ENCODE data around the gene DCUN1D4. TPM values are rescaled to one million over a fixed set of nuclear protein-coding genes. Genes with fewer than 3 reads are reported as not detected.

DCUN1D4 gene
- total RNA-seq, 1 donor from 2014 or later: 29.1 TPM

DNA sequence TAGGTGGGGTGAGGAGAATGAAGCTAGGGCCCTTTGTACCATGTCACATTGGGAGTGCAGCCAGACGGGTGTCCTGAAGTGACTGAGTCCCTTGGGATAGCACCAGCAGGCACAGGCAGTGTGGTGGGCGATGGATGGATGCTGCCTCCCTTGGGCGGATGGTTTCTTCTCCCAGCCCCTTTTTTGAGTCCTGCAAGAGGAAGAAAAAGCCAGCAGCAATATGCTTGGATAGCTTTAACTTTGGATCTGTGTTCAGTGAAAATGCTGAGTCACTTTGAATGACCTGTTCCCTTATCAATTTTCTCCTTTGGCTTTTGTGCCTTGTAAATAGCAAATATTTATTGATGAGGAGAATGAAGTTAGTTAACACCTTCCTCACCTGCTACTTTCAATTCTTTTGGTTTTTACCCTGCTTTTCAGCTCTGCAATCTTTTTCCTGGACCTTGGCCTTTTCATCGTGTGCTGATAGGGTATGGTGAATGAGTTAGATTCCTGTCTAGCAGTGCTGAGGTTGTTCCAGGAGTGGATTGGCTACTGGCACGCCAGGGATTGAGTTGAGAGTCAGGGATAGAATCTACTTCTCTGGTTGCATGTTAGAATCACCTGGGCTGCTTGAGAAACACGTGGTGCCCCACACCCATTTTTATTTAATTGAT, 10.2 kb downstream of the DCUN1D4 start:
- intact Hi-C loops (cut with micrococcal nuclease): no loop called here

DNA sequence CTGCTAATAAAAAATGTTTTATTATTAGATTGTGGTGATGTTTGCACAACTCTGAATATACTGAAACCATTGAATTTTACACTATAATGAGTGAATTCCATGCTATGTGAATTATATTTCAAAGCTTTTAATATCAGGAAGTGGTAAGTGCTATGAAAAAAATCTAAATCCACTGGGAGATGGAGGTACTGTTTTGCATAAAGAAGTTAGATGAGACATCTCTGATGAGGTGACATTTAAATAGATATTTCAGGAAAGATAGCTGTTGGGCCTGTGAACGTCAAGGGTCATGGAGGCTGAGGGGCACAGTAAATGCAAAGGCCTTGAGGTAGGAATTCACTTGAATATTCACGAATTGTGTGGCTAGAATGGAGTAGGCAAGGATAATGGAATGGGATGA, 12.3 kb downstream of the DCUN1D4 start:
- intact Hi-C loops (cut with micrococcal nuclease): no loop called here

DNA sequence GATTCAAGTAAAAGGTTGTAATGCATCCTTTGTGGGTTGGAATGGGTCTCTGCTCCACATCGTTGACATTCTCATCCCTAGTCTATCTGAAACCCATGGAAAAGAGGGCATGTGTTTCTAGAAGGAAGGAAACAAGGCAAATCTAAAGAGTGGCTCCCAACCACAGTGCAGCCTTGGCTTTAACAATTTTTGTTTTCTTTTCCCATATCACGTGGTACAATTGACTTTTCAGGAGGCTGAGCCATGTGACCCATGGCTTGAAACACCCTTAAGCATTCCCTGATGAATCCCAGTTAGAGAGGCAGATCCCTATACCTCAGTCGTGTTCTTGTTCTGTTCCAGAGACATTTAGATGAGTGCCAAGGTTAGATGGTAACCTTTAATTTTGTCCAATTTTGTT, 12.8 kb downstream of the DCUN1D4 start:
- intact Hi-C loops (cut with micrococcal nuclease): no loop called here

DNA sequence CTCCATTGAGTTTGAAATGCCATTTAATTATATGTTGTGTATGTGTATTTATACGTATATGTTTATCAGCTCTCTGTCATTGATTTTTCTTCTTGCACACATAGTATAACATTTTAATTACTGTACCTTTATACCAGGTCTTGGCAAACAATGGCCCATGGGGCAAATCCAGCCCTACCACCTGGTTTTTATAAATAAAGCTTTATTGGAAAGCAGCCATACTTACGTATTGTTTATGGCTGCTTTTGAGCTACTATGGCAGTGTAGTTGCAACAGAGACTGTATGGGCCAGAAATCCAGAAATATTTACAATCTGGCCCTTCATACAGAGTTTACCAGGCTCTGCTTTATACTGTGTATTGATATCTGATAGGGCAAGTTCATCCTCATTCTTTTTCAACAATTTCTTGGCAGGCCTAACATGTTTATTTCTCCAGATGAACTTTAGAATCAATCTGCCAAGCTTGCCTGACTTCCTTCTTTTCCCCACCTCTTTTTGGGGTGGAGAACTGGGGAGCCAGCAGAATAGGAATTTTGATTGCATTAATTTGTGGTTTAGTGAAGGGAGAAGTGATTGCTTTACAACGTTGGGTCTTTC, 15.8 kb downstream of the DCUN1D4 start:
- intact Hi-C loops (cut with micrococcal nuclease): loop anchor here (2.0 kb wide), 1 partner anchor 22 kb away; no protein-coding TSS in a partner anchor

DNA sequence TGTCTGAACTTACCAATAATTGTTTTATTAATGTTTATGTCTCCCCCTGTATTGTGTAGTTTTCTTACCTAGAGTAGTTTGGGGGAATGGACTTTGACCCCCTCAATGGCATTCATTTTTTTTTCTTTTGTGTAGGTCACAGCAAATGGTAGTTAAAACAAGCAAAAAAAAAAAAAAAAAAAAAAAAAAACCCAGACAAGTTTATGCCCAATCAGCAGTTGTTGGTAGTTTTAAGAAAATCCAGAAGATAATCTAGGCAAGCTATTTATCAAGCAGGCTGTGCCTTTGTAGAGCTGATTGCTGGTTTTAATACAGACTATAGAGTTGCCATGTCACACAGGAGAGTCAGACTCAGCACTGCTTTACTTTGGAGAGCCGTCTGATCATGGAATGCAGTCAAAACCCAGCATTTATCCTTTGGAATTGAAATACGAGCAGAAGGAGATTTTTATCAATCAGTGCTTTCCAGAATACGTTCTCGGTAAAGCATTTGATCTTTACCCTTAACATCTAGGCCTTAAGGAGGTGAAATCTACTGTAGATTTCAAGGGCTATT, 16.6 kb downstream of the DCUN1D4 start:
- intact Hi-C loops (cut with micrococcal nuclease): loop anchor here (2.0 kb wide), 1 partner anchor 21 kb away; no protein-coding TSS in a partner anchor

DNA sequence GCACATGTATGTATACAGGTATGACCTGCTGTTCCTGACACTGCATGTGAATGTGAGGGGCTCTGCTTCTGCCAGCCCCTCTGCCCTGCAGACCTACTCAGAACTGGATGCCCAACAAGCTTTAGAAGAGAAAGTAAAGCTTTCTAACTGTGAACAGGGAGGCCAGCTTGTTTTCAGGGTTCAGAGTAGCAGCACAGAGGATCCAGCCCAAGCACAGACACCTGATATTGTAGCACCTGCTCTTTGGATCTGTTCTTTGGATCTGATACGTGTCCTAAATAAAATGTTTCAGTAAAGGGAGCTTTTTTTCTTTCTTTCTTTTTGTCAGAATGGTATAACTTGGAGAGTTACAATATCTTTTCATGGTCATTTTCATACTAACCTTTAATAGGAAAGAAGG, 19.2 kb downstream of the DCUN1D4 start:
- intact Hi-C loops (cut with micrococcal nuclease): no loop called here

DNA sequence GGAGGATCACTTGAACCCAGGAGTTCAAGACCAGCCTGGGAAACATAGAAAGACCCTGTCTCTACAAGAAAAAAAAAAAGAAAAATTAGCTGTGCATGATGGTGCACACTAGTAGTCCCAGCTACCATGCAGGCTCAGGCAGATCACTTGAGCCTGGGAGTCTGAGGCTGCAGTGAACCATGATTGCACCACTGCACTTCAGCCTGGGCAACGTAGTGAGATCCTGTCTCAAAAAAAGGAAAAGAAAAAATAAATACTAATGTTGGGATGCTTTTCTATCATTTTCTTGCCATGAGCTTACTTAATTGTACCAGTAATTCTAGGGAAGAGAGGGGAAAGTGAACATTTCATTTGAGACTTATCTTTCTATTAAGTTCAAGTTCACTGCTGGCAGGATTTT, 19.8 kb downstream of the DCUN1D4 start:
- intact Hi-C loops (cut with micrococcal nuclease): no loop called here

DNA sequence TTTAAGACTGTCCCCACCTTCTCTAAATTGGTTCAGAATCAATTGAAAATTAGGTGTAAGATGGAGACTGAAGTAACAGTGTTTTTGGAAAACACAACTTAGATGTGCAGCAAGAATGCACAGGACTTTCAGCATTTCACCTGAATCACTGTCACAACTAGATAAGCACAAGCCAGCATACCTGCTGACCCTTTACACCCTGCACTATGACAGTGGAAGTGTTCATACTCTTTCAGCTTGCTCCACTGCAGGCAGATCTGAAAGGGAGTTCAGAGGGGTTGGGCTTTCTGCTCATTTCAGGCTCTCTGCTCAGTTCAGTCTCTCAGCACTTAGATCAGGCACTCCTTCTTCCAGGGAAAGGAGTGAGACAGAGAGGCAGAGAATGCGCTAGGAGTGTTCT, 22.8 kb downstream of the DCUN1D4 start:
- intact Hi-C loops (cut with micrococcal nuclease): no loop called here

DNA sequence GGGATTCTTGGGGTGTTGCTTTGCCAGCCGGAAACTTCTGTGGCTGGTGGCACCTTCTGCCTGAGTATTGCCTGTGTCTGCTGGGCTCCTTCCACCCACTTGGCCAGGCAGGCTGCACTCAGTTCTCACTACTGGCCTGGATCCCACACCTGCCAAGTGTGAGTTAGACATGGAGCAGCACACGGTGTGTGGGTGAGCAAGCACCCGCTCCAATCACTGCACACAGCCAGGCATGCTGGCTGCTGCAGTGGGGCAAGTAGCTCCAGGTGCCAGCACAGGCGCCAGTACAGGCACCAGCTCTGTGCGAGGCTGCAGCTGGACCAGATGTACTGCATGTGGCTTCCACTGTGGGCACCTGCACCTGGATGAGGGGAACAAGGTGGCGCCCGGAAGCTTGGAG, 23.9 kb downstream of the DCUN1D4 start:
- intact Hi-C loops (cut with micrococcal nuclease): no loop called here

DNA sequence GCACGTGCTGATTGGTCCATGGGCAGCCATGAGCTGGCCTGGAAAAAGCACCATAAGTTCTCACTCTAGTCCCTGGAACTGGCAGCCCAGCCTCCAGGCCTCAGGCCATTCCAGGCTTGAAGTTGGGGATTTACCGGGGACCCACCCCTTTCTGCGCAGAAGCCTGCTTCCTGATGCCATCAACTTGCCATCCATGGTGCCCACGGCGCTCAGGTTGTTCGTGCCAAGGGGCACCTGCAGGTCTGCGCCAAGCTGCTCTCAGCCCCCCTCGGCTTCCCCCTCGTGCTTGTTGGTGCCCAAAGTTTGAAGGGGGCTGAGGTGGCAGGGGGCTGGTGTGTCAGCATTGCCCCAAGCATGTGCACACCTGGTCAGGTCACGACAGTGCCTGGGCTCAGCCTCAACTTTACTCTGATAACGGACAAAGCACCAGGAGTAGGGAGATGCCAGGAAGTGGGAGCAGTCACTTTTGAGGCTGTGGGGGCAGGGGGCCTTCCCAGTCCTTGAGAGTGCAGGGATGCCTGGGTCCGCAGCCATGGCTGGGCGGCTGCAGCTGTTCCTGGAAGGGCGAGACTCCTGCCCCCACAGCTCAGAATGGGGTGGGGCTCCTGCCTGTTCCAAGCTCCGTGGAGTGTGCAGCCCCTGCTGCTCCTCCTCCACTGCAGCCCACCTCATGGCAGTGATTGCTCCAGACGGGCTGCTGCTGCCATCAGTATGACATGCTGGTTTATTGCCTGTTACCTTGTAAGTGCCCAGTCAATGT, 24.9 kb downstream of the DCUN1D4 start:
- intact Hi-C loops (cut with micrococcal nuclease): no loop called here

DNA sequence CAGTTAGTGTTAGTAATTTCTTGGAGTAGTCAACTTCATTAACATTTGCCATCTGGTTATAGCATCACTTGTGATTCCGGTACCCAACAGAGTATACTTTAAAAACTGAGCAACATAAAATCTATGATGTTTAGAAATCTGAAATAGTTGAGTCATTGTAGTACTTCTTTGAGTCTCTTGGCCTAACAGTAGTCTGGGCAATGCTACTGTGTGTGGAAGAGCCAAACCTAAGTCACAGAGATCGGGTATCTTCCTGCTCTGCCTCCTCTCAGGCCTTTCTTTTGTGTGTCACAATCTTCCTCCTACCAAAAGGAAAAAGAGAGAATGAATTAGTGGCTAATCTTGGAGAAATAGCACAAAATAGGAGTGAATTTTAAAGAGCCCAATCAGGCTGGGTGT, 25.5 kb downstream of the DCUN1D4 start:
- intact Hi-C loops (cut with micrococcal nuclease): no loop called here

DNA sequence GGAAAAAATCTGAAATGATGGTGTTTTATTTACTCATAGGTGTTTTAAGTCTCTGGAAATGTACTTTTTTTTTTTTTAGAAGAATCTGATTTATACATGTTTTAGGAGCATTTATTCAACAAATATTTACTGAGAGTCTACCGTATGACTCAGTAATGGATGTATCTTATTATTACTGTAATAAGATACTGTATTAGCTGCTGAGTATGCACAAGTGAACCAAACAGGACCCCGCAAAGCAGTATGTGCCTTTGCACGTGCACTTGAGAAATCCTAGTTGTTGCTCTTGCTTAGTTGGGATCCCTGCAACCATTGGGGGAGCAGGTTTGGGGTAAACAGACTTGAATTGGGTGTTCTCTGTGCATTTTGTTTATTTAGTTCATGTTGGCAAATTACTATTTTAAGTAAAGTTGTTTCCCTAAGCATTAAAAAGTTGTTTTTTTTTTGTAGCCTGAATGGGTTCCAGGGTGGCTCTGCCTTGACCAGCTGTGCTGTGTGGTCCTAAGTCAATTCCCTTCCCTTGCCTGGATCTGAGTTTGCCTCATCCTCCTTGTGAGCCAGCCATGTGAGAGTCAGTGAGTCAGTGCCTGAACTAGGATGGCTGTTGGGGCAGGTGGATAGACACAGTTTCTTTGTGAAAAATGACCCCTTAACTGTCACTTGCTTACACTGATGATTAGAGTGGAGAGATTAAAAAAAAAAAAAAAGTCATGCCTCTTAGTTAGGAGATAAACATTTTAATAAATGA, 27.7 kb downstream of the DCUN1D4 start:
- intact Hi-C loops (cut with micrococcal nuclease): no loop called here

DNA sequence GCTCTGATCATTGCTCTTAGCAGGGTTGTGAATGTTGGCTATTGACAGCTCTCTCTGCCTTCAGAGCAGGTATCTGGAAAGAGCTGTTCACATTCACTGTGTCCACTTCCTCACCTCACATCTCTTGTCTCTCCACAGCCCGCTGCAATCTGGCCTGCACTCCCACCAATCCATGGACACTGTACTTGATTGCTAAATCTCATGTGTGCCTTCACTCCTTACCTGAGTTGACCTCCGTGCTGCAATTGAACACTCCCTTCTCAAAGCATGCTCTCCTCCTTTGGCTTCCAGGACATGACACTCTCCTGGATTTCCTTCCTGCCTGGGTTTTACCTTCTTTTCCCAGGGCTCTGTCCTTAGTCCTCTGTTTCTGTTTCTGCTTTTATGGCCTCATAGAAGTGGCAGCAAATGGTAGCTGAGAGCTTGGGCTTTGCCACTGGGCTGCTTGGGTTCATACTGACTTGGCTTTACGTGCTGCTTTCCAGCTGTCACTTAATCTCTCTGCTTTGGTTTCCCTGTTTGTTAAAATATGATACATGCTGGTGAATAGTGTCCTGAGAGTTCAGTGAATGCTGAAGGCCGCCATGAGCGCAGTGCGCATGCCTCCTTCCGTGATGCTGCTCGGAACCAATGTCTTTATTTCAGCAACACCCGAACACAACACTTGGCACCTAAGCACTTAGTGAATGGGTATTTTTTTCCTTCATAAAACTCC, 29.5 kb downstream of the DCUN1D4 start:
- intact Hi-C loops (cut with micrococcal nuclease): no loop called here

DNA sequence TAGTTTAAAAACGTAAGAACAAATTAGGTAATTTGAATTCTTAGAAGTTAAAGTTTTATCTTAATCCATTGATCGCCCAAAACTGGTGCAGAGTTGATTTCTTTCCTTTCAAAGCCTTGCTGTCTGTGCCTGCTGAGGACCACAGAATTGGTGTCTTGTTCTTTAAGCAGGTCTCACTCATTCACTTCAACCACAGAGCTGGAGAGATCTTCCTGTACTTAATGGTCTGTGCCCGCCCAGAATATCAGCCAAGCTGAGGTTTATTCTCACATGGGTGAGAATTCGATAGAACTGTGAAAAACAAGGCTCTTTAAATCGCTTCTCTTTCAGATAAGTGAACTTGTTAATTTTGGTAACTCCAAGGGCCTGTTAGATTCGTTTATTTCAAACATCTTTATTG, 31.6 kb downstream of the DCUN1D4 start:
- intact Hi-C loops (cut with micrococcal nuclease): no loop called here

DNA sequence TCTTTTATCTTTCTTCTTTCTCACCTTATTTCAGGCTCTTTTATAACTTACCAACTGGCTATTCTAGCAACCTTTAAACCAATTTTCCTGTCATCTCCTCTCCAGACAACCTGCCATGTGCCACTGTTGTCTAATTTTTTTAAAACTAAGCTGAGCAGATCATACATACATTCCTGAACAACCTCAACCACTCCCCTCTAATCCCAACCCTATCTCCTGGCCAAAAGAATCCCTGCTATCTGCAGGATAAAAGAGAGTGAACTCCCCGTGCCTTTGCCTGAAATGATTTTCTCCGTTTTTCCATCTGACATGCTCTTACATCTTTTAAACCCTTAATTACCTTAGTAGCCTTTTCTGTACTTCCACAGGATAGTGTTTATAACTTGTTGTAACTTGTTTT, 35.5 kb downstream of the DCUN1D4 start:
- intact Hi-C loops (cut with micrococcal nuclease): no loop called here

DNA sequence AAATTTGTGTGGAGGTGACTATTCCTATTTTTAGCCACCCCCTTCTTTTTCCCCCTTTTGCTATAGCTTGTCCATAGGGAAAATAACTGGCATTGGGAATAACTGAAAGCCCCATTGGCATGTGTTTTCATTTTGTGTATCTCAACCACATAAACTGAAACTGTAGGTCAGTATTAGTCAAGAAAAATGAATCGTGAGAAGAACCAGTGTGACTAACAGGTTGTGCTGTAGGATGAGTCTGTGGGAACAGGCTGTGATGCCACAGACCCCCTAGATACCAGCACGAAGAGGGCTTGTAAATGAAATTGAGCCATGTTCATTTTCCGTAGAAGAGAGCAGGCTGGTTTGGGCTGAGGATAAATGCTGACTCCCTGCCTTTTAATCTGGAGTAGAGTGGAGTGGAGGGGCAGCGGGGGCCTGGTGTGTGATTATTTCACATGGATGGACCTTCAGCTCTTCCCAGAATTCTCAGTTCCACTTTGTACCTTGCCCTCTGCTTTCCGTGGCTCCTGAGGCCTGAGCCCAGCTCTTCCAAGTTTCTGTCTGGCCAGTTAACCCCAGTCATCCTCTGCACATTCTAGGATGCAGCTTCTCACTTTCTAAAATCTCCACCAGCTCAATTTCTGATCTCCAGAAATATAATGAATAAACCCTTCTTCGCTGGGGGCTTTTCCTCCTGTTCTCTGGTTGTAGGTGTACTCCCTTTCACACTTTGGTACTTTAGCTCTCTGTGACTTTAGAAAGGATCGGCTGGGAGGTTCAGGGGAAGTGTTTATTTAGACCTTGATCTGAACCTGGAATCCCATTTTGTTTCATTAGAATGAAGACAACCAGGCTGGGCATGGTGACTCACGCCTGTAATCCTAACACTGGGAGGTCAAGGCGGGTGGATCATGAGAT, 37.3 kb downstream of the DCUN1D4 start:
- intact Hi-C loops (cut with micrococcal nuclease): loop anchor here (2.0 kb wide), 1 partner anchor 21 kb away; no protein-coding TSS in a partner anchor

DNA sequence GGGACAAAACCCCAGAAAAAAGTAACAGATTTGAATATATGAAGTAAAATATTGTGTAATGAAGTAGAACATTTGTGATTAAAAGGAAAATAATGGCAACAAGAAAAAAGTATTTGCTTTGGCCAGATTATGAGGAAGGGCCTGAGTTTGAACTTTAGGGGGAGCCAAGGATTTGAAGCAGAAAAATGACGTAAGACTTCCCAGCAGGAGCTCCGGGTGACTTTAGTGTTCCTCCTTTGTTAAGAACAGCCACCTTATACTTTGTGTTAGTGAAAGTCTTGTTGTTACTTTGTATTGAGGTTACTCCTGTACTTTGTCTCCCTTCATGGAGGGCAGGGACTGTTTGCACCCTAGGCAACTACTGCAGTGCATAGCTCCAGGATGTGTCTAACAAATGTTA, 41.1 kb downstream of the DCUN1D4 start:
- intact Hi-C loops (cut with micrococcal nuclease): loop anchor here (2.0 kb wide), 1 partner anchor 39 kb away; no protein-coding TSS in a partner anchor

DNA sequence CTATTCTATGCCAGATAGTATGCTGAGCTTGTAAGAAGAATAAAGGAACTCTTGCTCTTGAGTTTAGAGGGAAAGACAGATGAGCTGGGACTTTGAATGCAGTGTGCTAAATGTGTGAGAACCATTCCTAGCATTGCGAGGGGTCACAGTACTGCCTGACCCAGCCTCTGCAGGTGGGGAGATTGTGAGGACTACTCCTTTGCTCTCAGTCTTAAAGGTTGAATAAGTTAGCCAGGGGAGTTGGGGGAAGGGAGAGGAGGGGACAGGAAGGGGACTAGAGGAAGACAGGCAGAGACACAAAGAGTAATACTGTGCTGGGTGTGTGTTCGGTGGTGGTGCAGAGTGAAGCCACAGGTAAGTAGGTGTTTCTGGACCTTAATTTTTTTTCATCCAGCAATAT, 41.7 kb downstream of the DCUN1D4 start:
- intact Hi-C loops (cut with micrococcal nuclease): loop anchor here (1.0 to 2.0 kb wide), 3 partner anchors 11 to 142 kb away; no protein-coding TSS in a partner anchor

DNA sequence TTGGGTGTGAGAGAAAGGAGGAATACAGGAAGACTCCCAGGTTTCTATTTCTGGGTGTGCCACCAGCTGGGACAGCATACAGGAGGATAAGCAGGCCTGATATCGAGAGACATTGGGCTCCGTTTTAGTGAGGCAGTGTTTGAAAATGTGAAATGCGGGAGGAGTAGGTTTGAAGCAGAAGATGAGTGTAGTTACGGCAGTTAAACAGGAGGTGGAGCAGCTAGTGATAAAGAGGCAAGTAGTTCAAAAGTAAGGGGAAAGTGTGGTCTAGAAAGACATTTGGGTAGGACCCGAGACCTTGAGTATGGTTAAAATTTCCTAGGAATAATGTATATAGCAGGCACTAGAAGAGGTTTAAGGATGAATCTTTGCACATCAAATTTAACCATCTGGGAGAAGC, 42.4 kb downstream of the DCUN1D4 start:
- intact Hi-C loops (cut with micrococcal nuclease): loop anchor here (1.0 to 2.0 kb wide), 3 partner anchors 10 to 141 kb away; no protein-coding TSS in a partner anchor

DNA sequence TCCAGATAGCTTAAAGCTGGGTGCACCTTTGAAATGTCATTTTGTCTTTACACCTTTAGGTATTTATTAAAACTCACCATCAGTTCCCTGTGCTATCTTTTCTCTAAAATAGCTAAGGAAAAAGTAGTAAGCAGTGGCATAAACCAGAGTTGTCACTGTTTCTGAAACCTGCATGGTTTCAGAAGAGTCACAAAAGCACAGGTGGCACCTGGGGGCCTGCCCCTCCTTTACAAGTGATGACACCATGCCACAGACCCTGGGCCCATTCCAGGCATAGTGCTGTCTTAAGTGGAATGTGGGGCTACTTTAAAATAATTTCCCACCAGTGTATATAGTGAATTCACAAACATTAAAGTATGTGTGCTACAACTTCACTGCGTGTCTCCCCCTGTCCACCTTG, 47.8 kb downstream of the DCUN1D4 start:
- intact Hi-C loops (cut with micrococcal nuclease): no loop called here

Data from T-helper 1 cell treated with Interleukin-12 subunit alpha and Interleukin-12 subunit beta and Interleukin-4 antibody, amounts not matched to agents 30 ng/mL and 1 ng/mL, for 36 hours (primary cell).